BLaER1 treated with 17β-estradiol and CSF1 and Interleukin-3, amounts not matched to agents 10 nM and 100 nM (cell line): ENCODE measurements around the gene ANGPTL4.

ENCODE experiments used
- H3K27ac ChIP-seq, 11 experiments: shearing (Covaris generic); formaldehyde crosslinking; 2 replicates each; pipeline ENCODE4 v1.8.1; 2022
- H3K27me3 ChIP-seq, 11 experiments: shearing (Covaris generic); formaldehyde crosslinking; 2 replicates each; pipeline ENCODE4 v1.8.1; 2022
- H3K36me3 ChIP-seq, 11 experiments: shearing (Covaris generic); formaldehyde crosslinking; 2 replicates each; pipeline ENCODE4 v1.8.1; 2022
- H3K4me1 ChIP-seq, 10 experiments: shearing (Covaris generic); formaldehyde crosslinking; 2 replicates each; pipeline ENCODE4 v1.8.1; 2022
- H3K4me2 ChIP-seq, 11 experiments: shearing (Covaris generic); formaldehyde crosslinking; 2 replicates each; pipeline ENCODE4 v1.8.1; 2022
- H3K4me3 ChIP-seq, 10 experiments: shearing (Covaris generic); formaldehyde crosslinking; 2 replicates each; pipeline ENCODE4 v1.8.1; 2022
- H3K9ac ChIP-seq, 11 experiments: shearing (Covaris generic); formaldehyde crosslinking; 2 replicates each; pipeline ENCODE4 v1.8.1; 2022
- H3K9me3 ChIP-seq, 11 experiments: shearing (Covaris generic); formaldehyde crosslinking; replicated peaks in 1 of 11; 2 replicates each; pipeline ENCODE4 v1.8.1; 2022
- H4K20me1 ChIP-seq, 11 experiments: shearing (Covaris generic); formaldehyde crosslinking; 2 replicates each; pipeline ENCODE4 v1.8.1; 2022
- Cebpa-rat ChIP-seq, 11 experiments: shearing (Covaris generic); IDR thresholded peaks; 2 replicates each; pipeline ENCODE4 v1.8.1; 2022

Gene ANGPTL4

GRCh38 chr19:8321067-8321985 lies 42.6 kb upstream of the ANGPTL4 start, which contains the start of the genes NDUFA7 and RPS28:
Gene NDUFA7, minus strand, starts transcription at chr19:8321375. Its CDS starts 17 bp downstream, at chr19:8321358.
Gene RPS28, plus strand, starts transcription at chr19:8321496. Its CDS starts 35 bp downstream, at chr19:8321531.
- Histone ChIP-seq H3K4me2 (peak within 1 kb of the TSS; percentile 91 to 100 (median 99)), H3K27ac (peak within 1 kb of the TSS; percentile 86 to 99 (median 96)), H4K20me1 (peaks cover 26 to 44% (median 35%) of the 10 kb centered on the region in 11 experiments; a peak in 21 of 22 replicates), H3K9me3 (peaks cover 0 to 5% (median 0%) of the 10 kb centered on the region in 11 experiments; a peak in 4 of 22 replicates), H3K9ac (peak within 1 kb of the TSS; percentile 95 to 100 (median 98)), H3K4me1 (peaks cover 41 to 71% (median 62%) of the 10 kb centered on the region in 10 experiments), H3K27me3 (no peaks in the 10 kb centered on the region), H3K4me3 (peak within 1 kb of the TSS; percentile 82 to 99 (median 94)), H3K36me3 (peaks cover 23 to 48% (median 33%) of the 10 kb centered on the region in 11 experiments)
- no peak for TF ChIP-seq Cebpa-rat (IDR thresholded peaks at IDR 0.05)

DNA sequence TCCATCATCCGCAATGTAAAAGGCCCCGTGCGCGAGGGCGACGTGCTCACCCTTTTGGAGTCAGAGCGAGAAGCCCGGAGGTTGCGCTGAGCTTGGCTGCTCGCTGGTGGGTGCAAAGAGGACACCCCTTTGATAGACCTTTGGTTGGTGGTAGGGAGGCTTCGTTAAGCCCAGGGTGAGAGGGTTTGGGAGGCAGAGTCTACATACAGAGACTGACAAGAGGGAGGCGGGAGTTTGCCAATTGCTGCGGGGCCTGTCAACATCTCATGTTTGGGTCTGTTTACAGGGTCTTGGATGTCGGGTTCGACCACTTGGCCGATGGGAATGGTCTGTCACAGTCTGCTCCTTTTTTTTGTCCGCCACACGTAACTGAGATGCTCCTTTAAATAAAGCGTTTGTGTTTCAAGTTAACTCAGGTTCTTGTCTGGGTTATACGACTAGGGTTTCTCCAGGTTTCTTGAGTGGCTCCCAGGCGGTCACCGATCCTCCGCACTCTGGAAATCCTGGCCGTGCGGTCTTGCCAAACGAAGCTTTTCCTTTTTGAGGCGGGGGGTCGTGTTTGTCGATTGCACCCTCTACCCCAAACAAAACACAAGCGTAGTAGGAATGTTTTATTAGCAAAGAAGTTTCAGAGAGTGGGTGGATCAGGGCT lies 41.8 kb upstream of the ANGPTL4 start:
- Histone ChIP-seq H3K9ac (peak overlapping the region; percentile 95 to 100 (median 98)), H3K4me3 (peak overlapping the region; percentile 82 to 99 (median 94)), H3K27me3 (no peaks in the 10 kb centered on the region), H3K36me3 (peaks cover 22 to 43% (median 28%) of the 10 kb centered on the region in 11 experiments), H3K4me1 (peaks cover 41 to 63% (median 54%) of the 10 kb centered on the region in 10 experiments), H4K20me1 (peaks cover 20 to 37% (median 33%) of the 10 kb centered on the region in 11 experiments; a peak in 21 of 22 replicates), H3K4me2 (peak overlapping the region; percentile 91 to 100 (median 99)), H3K9me3 (peaks cover 0 to 11% (median 3%) of the 10 kb centered on the region in 11 experiments; a peak in 7 of 22 replicates), H3K27ac (peak overlapping the region; percentile 86 to 99 (median 96))
- no peak for TF ChIP-seq Cebpa-rat (IDR thresholded peaks at IDR 0.05)

- H3K36me3 ChIP-seq, result peaks cover 22 to 39% (median 28%) of the 10 kb centered on the region in 11 experiments
- TF ChIP-seq Cebpa-rat (IDR thresholded peaks at IDR 0.05), result no peak
- peaks cover 0 to 12% (median 3%) of the 10 kb centered on the region in 11 experiments; a peak in 7 of 22 replicates for H3K9me3 ChIP-seq
- peak overlapping the region in 10 of 11 experiments; percentile 89 to 99 (median 96); a peak in 20 of 22 replicates for H3K27ac ChIP-seq
- peaks cover 37 to 58% (median 49%) of the 10 kb centered on the region in 10 experiments for H3K4me1 ChIP-seq
- H3K27me3 ChIP-seq, result no peaks in the 10 kb centered on the region
- peak overlapping the region; percentile 95 to 100 (median 98) for H3K9ac ChIP-seq
- H4K20me1 ChIP-seq, result peaks cover 20 to 37% (median 33%) of the 10 kb centered on the region in 11 experiments; a peak in 21 of 22 replicates
- H3K4me3 ChIP-seq, result peak overlapping the region; percentile 82 to 99 (median 94)
- peak overlapping the region; percentile 91 to 100 (median 99) for H3K4me2 ChIP-seq
Observed at GRCh38 chr19:8322638-8322997, 41.3 kb upstream of the ANGPTL4 start.

GRCh38 chr19:8323781-8324185 lies 40.2 kb upstream of the ANGPTL4 start:
- Histone ChIP-seq H3K36me3 (peaks cover 22 to 33% (median 28%) of the 10 kb centered on the region in 11 experiments), H4K20me1 (peaks cover 20 to 37% (median 33%) of the 10 kb centered on the region in 11 experiments; a peak in 21 of 22 replicates), H3K9ac (peak overlapping the region in 7 of 11 experiments; percentile 34 to 100 (median 99); a peak in 11 of 22 replicates), H3K27me3 (no peaks in the 10 kb centered on the region), H3K4me3 (peak overlapping the region in 3 of 10 experiments; percentile 90 to 99 (median 93); a peak in 2 of 20 replicates), H3K27ac (peak overlapping the region in 1 of 11 experiments; percentile 11; a peak in 1 of 22 replicates), H3K9me3 (peaks cover 0 to 12% (median 3%) of the 10 kb centered on the region in 11 experiments; a peak in 7 of 22 replicates), H3K4me1 (peaks cover 33 to 46% (median 38%) of the 10 kb centered on the region in 10 experiments), H3K4me2 (peak overlapping the region; percentile 91 to 100 (median 99))
- TF ChIP-seq Cebpa-rat (IDR thresholded peaks at IDR 0.05), result no peak

- 0 out of 22 replicates have a peak overlapping the region, but pooled peaks of 1 of the 11 experiments have one; percentile 11 for H3K27ac ChIP-seq
- peaks cover 20 to 37% (median 33%) of the 10 kb centered on the region in 11 experiments; a peak in 21 of 22 replicates for H4K20me1 ChIP-seq
- TF ChIP-seq Cebpa-rat (IDR thresholded peaks at IDR 0.05), result no peak
- peaks cover 27 to 40% (median 32%) of the 10 kb centered on the region in 10 experiments for H3K4me1 ChIP-seq
- H3K27me3 ChIP-seq, result no peaks in the 10 kb centered on the region
- H3K9ac ChIP-seq, result peak overlapping the region in 5 of 11 experiments; percentile 98 to 100 (median 99); a peak in 5 of 22 replicates
- H3K9me3 ChIP-seq, result peaks cover 0 to 12% (median 3%) of the 10 kb centered on the region in 11 experiments; a peak in 7 of 22 replicates
- no peak overlapping the region for H3K4me3 ChIP-seq
- peaks cover 22 to 33% (median 28%) of the 10 kb centered on the region in 11 experiments for H3K36me3 ChIP-seq
- peak overlapping the region in 8 of 11 experiments; percentile 0 to 100 (median 55); a peak in 8 of 22 replicates for H3K4me2 ChIP-seq
Observed at GRCh38 chr19:8324186-8325050, 39.5 kb upstream of the ANGPTL4 start.

- H4K20me1 ChIP-seq, result peaks cover 20 to 45% (median 33%) of the 10 kb centered on the region in 11 experiments; a peak in 21 of 22 replicates
- H3K36me3 ChIP-seq, result peaks cover 22 to 33% (median 28%) of the 10 kb centered on the region in 11 experiments
- no peak overlapping the region for H3K9ac ChIP-seq
- H3K4me3 ChIP-seq, result no peak overlapping the region
- no peaks in the 10 kb centered on the region for H3K27me3 ChIP-seq
- H3K9me3 ChIP-seq, result peaks cover 0 to 12% (median 3%) of the 10 kb centered on the region in 11 experiments; a peak in 7 of 22 replicates
- H3K4me2 ChIP-seq, result no peak overlapping the region
- TF ChIP-seq Cebpa-rat (IDR thresholded peaks at IDR 0.05), result no peak
- peaks cover 16 to 29% (median 22%) of the 10 kb centered on the region in 10 experiments for H3K4me1 ChIP-seq
- no peak overlapping the region for H3K27ac ChIP-seq
Observed at GRCh38 chr19:8325454-8325853, 38.5 kb upstream of the ANGPTL4 start.

DNA sequence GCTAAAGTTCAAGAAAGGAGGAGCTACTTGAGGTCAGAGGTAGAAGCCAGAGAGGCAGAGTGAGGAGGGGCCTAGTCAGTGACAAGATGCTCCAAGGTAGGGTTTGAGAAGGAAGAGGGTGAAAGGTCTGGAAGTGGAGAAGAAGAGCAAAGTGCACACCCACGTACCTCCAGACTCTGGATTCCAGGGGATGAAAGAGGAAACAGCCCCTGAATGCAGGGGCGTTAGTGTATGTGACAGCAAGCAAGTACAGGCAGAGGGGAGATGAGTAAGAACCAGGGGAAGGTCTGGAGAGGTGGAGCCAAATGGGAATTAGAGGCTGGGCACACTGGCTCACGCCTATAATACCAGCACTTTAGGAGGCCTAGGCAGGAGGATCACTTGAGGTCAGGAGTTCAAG lies 34.0 kb upstream of the ANGPTL4 start:
- Histone ChIP-seq H3K4me3 (no peak overlapping the region), H3K4me1 (peaks cover 5 to 10% (median 7%) of the 10 kb centered on the region in 10 experiments; a peak in 13 of 20 replicates), H3K4me2 (no peak overlapping the region; a peak in 1 of 22 replicates), H3K9me3 (peaks cover 0 to 12% (median 3%) of the 10 kb centered on the region in 11 experiments; a peak in 7 of 22 replicates), H3K27me3 (peaks cover 17 to 20% (median 19%) of the 10 kb centered on the region in 11 experiments), H3K9ac (no peak overlapping the region), H4K20me1 (peaks cover 0 to 39% (median 8%) of the 10 kb centered on the region in 11 experiments; a peak in 10 of 22 replicates), H3K36me3 (peaks cover 0 to under 1% (median 0%) of the 10 kb centered on the region in 11 experiments; a peak in 1 of 22 replicates), H3K27ac (no peak overlapping the region)
- TF ChIP-seq Cebpa-rat (IDR thresholded peaks at IDR 0.05), result no peak
